SIG-M5 (cell line): Measurements from ENCODE around the gene TMEM255B.

Source experiments
- DNase-seq: peaks from one replicate; lab custom pipeline; 2025; lab: John Stamatoyannopoulos, UW

Gene TMEM255B

GRCh38 chr13:113849546-113849945 is 90.5 kb downstream of the TMEM255B start:
- DNase-seq = no peak

DNA sequence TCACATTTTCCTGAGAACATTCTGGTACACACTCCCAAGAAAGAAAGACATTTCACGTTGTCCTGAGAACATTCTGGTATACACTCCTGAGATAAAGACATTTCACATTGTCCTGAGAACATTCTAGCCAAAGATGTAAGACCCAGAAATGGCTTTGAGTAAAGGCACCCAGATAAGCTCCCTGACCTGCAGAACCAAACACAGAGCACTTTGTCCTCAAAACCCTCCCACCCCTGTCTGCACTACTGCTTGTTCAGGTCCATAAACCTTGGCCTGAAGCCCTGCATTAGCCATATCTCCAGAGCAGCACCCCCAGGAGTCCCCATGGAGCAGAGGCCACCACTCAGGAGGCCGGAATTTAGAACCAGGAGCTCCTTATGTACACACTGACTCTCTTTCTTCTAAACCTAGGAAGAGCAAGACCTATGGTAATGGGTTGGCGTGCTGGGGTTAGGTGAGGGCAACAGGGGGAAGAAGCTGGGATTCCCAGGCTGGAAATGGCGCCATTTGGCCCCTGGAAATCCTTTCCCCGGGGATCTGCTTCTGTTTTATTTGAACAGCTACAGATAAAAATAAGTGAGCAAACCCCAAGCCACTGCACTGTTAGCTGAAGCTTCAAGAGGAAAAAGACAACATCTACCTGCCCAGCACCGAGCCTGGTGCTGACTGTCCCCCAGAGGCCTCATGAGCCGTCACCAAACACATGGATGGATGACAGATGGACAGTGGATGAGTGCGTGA is 91.1 kb downstream of the TMEM255B start:
- DNase-seq = no peak

DNA sequence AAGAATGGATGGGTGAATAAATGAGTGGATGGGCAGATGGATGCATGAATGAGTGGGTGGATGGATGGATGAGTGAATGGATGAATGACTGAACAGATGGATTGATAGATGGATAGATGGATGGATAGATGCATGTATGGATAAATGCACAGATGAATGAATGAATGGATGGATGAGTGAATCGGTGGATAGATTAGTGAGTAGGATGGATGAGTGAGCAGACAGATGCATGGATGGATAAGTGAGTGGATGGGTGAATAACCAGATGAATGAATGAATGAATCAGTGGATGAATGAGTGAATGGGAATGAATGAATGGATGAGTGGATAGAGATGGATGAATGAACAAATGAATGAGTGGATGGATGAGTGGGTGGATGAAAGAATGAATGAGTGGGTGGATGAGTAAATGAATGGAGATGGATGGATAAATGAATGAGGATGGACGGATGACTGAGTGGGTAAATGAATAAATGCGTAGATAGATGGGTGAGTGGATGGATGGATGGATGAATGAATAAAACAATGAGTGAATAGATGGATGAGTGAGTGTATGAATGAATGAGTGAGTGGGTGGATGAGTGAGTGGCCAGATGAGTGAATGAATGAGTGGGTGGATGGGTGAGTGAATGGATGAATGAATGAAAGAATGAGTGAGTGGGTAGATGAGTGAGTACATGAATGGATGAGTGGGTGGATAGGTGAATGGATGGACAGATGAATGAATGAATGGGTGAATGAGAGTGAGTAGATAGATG is 91.9 kb downstream of the TMEM255B start:
- DNase-seq = no peak

- DNase-seq = no peak
Measured at GRCh38 chr13:113851480-113851803, 92.4 kb downstream of the TMEM255B start.

DNA sequence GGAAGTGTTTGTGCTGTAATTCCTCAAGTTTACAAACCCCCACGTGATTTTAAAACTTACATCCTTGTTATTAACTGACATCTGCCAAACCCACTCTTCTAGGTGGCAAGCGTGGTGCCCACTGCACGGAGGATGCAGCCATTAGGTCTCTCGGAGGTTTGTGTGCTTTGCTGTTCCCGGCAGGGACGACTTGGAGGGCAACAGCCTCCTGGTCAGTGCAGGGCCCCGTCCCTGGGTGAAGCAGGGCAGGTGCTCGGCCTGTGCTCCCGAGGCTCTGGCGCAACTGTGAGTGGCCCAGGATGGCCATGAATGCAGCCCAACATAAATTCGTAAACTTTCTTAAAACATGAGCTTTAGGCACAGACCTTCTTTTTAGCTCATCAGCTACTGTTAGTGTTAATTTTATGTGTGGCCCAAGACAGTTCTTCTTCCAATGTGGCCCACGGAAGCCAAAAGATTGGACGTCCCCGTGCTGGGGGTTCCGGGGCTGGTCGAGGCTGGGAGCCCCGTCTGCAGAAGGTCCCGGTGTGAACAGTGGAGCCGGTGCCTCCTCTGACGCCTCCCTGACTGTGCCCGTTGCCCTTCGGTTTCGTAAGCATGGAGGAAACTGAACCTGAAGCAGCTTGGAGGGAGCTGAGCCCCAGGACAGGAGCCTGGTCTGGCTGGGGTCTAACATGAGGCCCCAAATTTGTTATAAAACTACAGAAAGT is 93.0 kb downstream of the TMEM255B start:
- no peak for DNase-seq

DNA sequence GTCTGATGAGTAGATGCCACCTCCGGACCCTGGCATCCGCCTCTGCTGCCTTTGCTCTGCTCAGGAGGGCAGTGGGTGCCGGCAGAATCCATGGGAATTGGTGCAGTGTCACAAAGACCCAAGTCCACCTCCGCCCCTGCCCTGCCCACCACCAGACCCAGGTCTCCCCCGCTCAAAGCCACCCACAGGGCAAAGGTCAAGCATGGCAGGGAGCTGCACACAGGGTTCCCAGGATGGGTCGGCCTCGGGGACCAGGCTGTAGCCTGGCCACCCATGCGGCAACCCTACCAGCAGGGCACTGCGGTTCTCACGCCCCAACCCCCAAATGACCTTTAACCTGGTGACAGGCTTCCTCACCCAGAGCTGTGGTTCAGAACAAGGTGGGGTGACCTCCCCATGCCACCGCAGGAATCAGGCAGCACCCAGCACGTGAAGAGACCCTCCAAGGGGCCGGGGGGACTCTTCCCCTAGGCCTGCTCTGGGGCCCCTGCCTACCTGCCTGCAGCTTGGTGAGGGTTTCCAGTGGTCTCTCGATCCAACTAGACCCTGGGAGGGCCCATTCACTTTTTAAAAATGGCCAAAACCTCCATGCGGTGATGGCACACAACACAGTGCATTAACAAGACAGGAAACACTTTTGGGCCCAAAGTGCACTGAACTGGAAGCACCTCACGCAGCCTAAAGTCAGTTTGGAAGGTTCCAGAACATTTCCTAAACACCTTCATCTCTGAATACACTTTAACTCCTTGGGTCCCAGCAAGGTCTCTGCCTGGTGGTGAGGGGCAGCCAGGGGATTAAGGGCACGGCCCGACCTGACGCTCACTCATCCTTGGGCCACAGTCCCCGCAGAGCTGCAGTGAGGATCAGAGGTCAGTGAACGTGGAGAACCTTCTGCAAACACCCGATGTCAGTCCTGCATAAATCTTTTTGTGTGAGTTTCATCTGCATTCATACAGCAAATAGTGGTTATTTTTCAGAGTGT is 93.8 kb downstream of the TMEM255B start:
- DNase-seq = no peak

- no peak for DNase-seq
Measured at GRCh38 chr13:113853518-113854237, 94.7 kb downstream of the TMEM255B start.

- DNase-seq = no peak
Measured at GRCh38 chr13:113854238-113855011, 95.4 kb downstream of the TMEM255B start.

DNA sequence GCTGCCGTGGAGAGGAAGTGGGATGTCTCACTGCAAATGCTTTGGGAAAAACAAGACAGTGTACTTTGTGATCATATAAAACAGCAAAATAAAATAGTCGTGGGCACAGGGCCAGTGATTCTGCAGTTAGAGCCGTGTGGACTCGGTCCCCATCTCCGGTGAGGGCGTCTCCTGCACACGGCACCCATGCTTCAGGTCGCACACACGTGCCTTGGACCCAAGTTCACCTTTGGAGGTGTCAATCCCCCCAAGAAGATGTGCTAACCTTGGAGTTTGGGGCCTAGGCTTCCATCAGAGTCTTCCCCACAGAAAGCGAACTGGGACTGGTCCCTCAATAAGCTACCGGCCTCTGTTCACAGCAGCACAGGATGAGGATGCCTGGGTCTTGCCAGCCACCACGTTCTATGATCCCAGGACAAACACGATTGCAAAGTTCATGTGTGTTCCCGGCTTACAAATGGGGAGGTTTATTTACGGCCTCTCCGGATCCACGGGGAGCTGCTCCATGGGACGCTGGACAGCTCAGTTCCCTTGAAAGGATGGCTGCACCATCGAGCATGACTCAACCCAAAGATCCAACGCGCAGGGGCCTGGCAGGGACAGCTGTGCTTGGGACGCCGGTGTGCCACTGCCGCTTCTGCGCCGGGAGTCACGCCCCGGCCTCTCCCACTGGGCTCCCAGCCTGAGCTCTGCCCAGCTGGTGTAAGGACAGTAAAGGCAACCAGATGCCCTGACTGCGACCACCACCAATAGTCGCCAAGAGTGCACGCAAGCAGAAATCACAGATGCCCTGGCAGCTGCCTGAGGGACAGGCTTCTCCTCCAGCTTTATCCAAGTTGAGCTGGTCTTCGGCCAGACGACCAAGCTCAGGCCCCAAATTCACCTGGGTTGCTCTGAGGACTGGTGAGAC is 96.2 kb downstream of the TMEM255B start:
- no peak for DNase-seq

GRCh38 chr13:113855931-113856715 is 97.1 kb downstream of the TMEM255B start:
- no peak for DNase-seq

GRCh38 chr13:113856716-113857065 is 97.7 kb downstream of the TMEM255B start:
- DNase-seq = no peak

DNA sequence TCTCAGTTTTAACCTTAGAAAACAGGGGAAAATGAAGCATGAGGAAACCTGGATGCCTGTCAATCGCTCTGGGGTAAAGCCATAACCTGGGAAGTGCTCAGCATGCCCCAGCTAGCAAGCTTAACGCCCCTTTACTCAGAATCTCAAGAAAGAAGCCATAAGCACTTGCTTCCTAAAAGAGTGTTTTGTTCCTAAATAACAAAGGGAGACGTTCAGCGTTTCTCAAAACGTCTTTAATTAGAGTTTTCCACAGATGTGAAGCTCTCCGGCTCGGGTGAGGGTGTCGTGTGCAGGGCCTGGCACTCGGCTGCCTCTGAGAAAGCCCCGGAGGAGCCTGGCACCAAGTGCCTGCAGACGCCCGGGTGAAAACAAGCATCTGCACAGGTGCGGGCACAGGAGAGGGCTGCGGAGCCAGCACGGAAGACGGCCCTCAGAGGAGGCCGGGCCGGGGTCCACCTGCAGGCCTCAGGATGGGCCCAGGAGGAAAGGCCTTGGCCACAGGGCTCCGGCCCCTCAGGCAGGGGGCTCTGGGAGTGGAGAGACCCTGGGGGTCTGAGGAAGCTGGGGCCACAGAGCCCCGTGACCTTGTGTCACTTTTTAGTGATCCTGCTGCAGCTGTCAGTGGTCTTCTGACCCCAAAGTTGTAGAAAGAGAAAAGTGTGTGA is 98.6 kb downstream of the TMEM255B start:
- DNase-seq = no peak

- DNase-seq = no peak
Measured at GRCh38 chr13:113859311-113860050, 100.5 kb downstream of the TMEM255B start.

- DNase-seq = no peak
Measured at GRCh38 chr13:113860051-113860664, 101.1 kb downstream of the TMEM255B start.

- DNase-seq = no peak
Measured at GRCh38 chr13:113860665-113861432, 101.8 kb downstream of the TMEM255B start.

DNA sequence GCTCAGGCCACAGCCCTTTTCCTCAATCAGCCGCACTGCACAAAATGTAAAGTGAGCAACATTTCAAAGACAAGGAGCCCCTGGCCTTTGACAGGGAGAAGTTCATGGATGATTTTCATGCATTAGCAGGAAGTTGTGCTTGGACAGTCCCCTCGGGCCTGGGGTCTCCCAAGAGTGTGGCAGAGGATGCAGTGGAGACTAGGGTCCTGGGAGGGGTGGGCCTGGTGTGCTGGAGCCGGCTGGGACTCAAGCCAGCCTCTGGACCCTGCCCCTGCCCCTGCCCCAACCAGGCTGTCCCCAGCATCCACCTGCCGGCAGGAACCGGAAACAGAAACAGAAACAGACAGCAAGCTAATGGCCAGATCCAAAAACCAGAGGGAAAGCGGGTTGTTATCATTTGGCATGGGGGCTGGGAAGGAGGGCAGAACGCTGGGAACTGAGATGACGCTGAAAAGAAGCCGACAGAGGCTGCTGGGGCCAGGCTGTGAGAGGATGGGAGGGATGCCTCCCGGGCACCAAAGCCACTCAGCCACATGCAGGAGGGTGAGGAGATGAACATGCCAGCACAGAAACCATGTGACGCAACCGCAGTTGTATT is 102.5 kb downstream of the TMEM255B start:
- no peak for DNase-seq
